A549 (cell line): ENCODE results near the gene SEMA5A. TPM values are rescaled to one million over a fixed set of nuclear protein-coding genes. Genes with fewer than 3 reads are reported as not detected.
"Not testable (repeated sequence)": the region's sequence is repeated elsewhere in the genome, so short reads cannot be mapped to it uniquely, and the experiment has no call there.

Source experiments
- ATAC-seq, 2 experiments: fragments of 200-7000 bp in 1 of 2; fragments of >200 bp in 1 of 2; cut with Nextera tagmentation in 1 of 2; cut with Tn5 transposase in 1 of 2; 3 replicates each; pipeline versions ENCODE4 v1.8.0 to v1.9.1; 2018 to 2020; ENCODE audit warnings: mild to moderate bottlenecking in 1 of 2, moderate library complexity in 1 of 2
- CTCF ChIA-PET: fragments of 300-600 bp; sonication (Branson Sonifier 250); formaldehyde crosslinking; extraction: SDS; loops from one replicate; lab custom pipeline; 2021; ENCODE audit warnings: antibody characterized with exemption, inconsistent platforms; lab: Yijun Ruan, JAX
- POLR2A ChIA-PET: fragments of 350-600 bp; formaldehyde crosslinking; extraction: SDS; loops from one replicate; lab custom pipeline; 2021; ENCODE audit warnings: antibody characterized with exemption, inconsistent platforms; lab: Yijun Ruan, JAX
- DNase-seq, 2 experiments: peaks; one replicate each; pipeline versions ENCODE4 v3.0.0 to v3.0.0-alpha.2; 2011 to 2016; ENCODE audit warnings: low read depth in 1 of 2, low spot score in 1 of 2
- FAIRE-seq: peaks from 2 replicates; lab custom pipeline; 2011; peaks lifted over from hg19 to GRCh38; lab: Jason Lieb, UNC
- H3K27ac ChIP-seq, 2 experiments: fragments of >200 bp; sonication (Bioruptor Twin); formaldehyde crosslinking; 3 replicates each; pipeline ENCODE4 v1.5.1; 2016 to 2017
- H3K4me1 ChIP-seq: fragments of >200 bp; sonication (Bioruptor Twin); formaldehyde crosslinking; 3 replicates; pipeline ENCODE4 v1.6.1; 2016
- H3K4me2 ChIP-seq: fragments of >200 bp; sonication (Bioruptor Twin); formaldehyde crosslinking; 3 replicates; pipeline ENCODE4 v1.6.1; 2016
- H3K4me3 ChIP-seq: fragments of >200 bp; sonication (Bioruptor Twin); formaldehyde crosslinking; 3 replicates; pipeline ENCODE4 v1.5.1; 2016
- H3K9me3 ChIP-seq: fragments of >200 bp; sonication (Bioruptor Twin); formaldehyde crosslinking; 3 replicates; pipeline ENCODE4 v1.6.1; 2016
- CHD2 ChIP-seq: fragments of 150-350 bp; IDR thresholded peaks from 2 replicates; pipeline ENCODE4 v1.6.1; 2014; ENCODE audit warnings: low read length; ENCODE audit not compliant: partially characterized antibody
- EHF ChIP-seq: fragments of 250-450 bp; sonication (Bioruptor Pico); IDR thresholded peaks from 2 replicates; pipeline ENCODE4 v1.5.0; 2020; ENCODE audit warnings: mild to moderate bottlenecking
- ESRRA ChIP-seq: fragments of 150-350 bp; IDR thresholded peaks from 2 replicates; pipeline ENCODE4 v1.6.1; 2014; ENCODE audit warnings: mild to moderate bottlenecking, low read length, borderline replicate concordance
- FOXS1 ChIP-seq: fragments of 250-450 bp; sonication (Bioruptor Pico); IDR thresholded peaks from 2 replicates; pipeline ENCODE4 v1.5.0; 2020; ENCODE audit warnings: mild to moderate bottlenecking, moderate library complexity
- GATA3 ChIP-seq: IDR thresholded peaks from 2 replicates; pipeline ENCODE4 v1.6.1; 2012; ENCODE audit warnings: borderline replicate concordance
- HOXA7 ChIP-seq: fragments of 250-450 bp; sonication (Bioruptor Pico); IDR thresholded peaks from 2 replicates; pipeline ENCODE4 v1.5.0; 2020; ENCODE audit warnings: mild to moderate bottlenecking, moderate library complexity
- KDM1A ChIP-seq: fragments of 200-600 bp; sonication (generic); IDR thresholded peaks from 2 replicates; pipeline ENCODE4 v1.6.1; 2016; ENCODE audit warnings: low read depth, mild to moderate bottlenecking
- MAFK ChIP-seq: fragments of 450-650 bp; IDR thresholded peaks from 2 replicates; pipeline ENCODE4 v1.6.1; 2014; ENCODE audit not compliant: partially characterized antibody
- MYC ChIP-seq: IDR thresholded peaks from 2 replicates; pipeline ENCODE4 v1.6.1; 2012; ENCODE audit warnings: mild to moderate bottlenecking, inconsistent platforms, low read length, improper control_type of control experiment, borderline replicate concordance
- NFE2L2 ChIP-seq: fragments of 150-350 bp; conservative IDR thresholded peaks from 2 replicates; pipeline ENCODE4 v1.6.1; 2014; ENCODE audit warnings: low read length
- NR3C1 ChIP-seq: fragments of >200 bp; sonication (Bioruptor Twin); formaldehyde crosslinking; IDR thresholded peaks from 3 replicates; pipeline ENCODE4 v1.6.1; 2017
- PHF8 ChIP-seq: fragments of 200-600 bp; sonication (generic); IDR thresholded peaks from 2 replicates; pipeline ENCODE4 v1.6.1; 2016; ENCODE audit warnings: low read depth, mild to moderate bottlenecking, antibody characterized with exemption, moderate library complexity, borderline replicate concordance
- RAD21 ChIP-seq, 2 experiments: fragments of >200 bp in 1 of 2; sonication (Bioruptor Twin) in 1 of 2; formaldehyde crosslinking in 1 of 2; IDR thresholded peaks in 1 of 2; conservative IDR thresholded peaks in 1 of 2; 2 replicates in 1 of 2; 3 replicates in 1 of 2; pipeline ENCODE4 v1.6.1; 2012 to 2018; ENCODE audit warnings: inconsistent platforms in 1 of 2
- RFX5 ChIP-seq: fragments of 450-650 bp; IDR thresholded peaks from 2 replicates; pipeline ENCODE4 v1.7.1; 2014; ENCODE audit warnings: antibody characterized with exemption, mild to moderate bottlenecking, moderate library complexity
- RNF2 ChIP-seq: fragments of 200-600 bp; sonication (generic); IDR thresholded peaks from 2 replicates; pipeline ENCODE4 v1.6.1; 2016; ENCODE audit warnings: low read depth, mild to moderate bottlenecking, antibody characterized with exemption, moderate library complexity, borderline replicate concordance
- ZC3H11A ChIP-seq: fragments of 450-650 bp; IDR thresholded peaks from 2 replicates; pipeline ENCODE4 v1.6.1; 2014; ENCODE audit warnings: antibody characterized with exemption, mild to moderate bottlenecking
- ZSCAN20 ChIP-seq: fragments of 250-450 bp; sonication (Bioruptor Pico); IDR thresholded peaks from 2 replicates; pipeline ENCODE4 v1.8.0; 2022; ENCODE audit warnings: mild to moderate bottlenecking, moderate library complexity
- WGBS: methylation state at CpG from one replicate; pipeline ENCODE4 v1.1.6; 2017; ENCODE audit errors: missing lambda C conversion rate; 5-methylcytosine and 5-hydroxymethylcytosine counted together
- polyA plus RNA-seq, 4 experiments: library from polyadenylated mRNA; depleted of rRNA in 3 of 4; stranded (reverse); fragments of >200 nt; fragmentation: RNase III in 1 of 4; extraction: RNeasy Plus Mini Kit Qiagen cat#74134 plus additional on column Dnase treatment in 1 of 4; gene quantifications; 2 replicates in 3 of 4; 3 replicates in 1 of 4; pipeline ENCODE4 v1.2.3, GENCODE V29; 2011 to 2017
- TF ChIP-seq, protein P1 (sequence below): fragments of 450-650 bp; IDR thresholded peaks from 2 replicates; pipeline ENCODE4 v1.6.1; 2014; ENCODE audit warnings: antibody characterized with exemption
- TF ChIP-seq, protein P2 (sequence below): fragments of >200 bp; sonication (Bioruptor Twin); formaldehyde crosslinking; IDR thresholded peaks from 3 replicates; pipeline ENCODE4 v1.6.1; 2016
- TF ChIP-seq, protein P3 (sequence below): fragments of 150-350 bp; IDR thresholded peaks from 2 replicates; pipeline ENCODE4 v1.6.1; 2014; ENCODE audit warnings: low read depth, mild to moderate bottlenecking, low read length

The SEMA5A gene
- polyA plus RNA-seq, 2 of the 4 experiments (the other 2 are of a cell fraction) = not detected

DNA sequence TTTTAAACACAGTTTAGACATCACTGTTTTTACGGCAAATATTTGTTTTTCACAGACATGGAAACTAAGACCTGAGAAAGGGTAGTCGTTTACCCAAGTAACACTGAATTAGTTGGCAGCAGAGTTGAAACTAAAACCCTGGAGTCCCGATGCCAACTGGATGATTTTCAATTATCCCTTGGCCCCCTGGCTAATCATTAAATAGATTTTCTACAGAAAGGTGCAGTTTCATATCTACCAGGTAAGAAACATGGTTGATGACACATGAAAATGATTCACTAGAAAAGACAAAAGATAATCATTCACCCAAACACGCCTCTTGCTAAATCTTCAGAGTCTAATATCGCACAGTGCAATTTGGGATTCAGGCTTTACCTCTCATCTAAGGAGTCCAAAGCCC is 136.9 kb downstream of the SEMA5A start:
- Histone ChIP-seq H3K4me3 (no peak overlapping the region), H3K9me3 (no peaks in the 10 kb centered on the region), H3K27ac (no peak overlapping the region), H3K4me1 (no peaks in the 10 kb centered on the region), H3K4me2 (no peak overlapping the region)
- DNase-seq = no peak
- ATAC-seq = no peak
- TF ChIP-seq CHD2 = no peak
- TF ChIP-seq MAFK = no peak
- TF ChIP-seq, protein P1, sequence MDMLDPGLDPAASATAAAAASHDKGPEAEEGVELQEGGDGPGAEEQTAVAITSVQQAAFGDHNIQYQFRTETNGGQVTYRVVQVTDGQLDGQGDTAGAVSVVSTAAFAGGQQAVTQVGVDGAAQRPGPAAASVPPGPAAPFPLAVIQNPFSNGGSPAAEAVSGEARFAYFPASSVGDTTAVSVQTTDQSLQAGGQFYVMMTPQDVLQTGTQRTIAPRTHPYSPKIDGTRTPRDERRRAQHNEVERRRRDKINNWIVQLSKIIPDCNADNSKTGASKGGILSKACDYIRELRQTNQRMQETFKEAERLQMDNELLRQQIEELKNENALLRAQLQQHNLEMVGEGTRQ = no peak
- TF ChIP-seq ZSCAN20 (CRISPR knock-in tag) = no peak
- no peak for TF ChIP-seq NFE2L2
- TF ChIP-seq HOXA7 (CRISPR knock-in tag) = no peak
- no peak for TF ChIP-seq RFX5
- 13% methylated on average over 5 of the region's 5 CpGs for WGBS
- ChIA-PET POLR2A (no interaction called here), CTCF (interaction anchor here (1.0 kb wide), 1 partner anchor 52 kb away, joined by 5 read pairs; no protein-coding TSS in a partner anchor)
- FAIRE-seq = no peak

DNA sequence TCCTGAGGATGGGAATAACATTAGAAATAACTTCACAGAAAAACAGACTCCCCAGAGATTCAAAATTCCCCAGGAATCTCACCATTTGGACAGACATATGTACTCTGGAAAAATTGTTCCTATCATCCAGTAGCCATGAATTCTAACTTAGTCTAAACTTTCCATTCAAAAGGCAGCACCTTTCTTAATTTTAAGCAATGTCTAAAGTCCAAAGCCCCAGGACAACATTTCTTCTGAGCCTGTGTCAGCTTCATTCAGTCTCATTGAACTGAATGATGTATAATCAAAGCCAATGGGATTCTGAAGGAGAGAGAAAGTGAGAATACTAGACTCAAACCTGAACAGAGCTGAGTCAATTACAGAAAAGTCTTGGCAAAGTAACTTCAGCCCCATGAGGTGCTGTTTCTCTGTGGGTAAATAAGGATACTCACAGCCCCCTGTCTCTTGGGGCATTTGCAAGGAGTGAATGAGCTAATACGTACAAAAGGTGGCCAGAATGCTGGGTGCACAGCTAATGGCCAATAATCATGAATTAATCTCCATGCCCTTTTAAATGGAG is 140.6 kb downstream of the SEMA5A start:
- no peak for FAIRE-seq
- ChIA-PET CTCF (no interaction called here), POLR2A (no interaction called here)
- Histone ChIP-seq H3K9me3 (no peaks in the 10 kb centered on the region), H3K4me1 (no peaks in the 10 kb centered on the region), H3K27ac (no peak overlapping the region), H3K4me3 (no peak overlapping the region), H3K4me2 (no peak overlapping the region)
- ATAC-seq = no peak
- no peak for DNase-seq
- 0% methylated on average over 1 of the region's 1 CpG for WGBS
- TF ChIP-seq ZC3H11A = no peak
- no peak for TF ChIP-seq PHF8
- no peak for TF ChIP-seq RNF2
- TF ChIP-seq KDM1A = no peak
- TF ChIP-seq, protein P2, sequence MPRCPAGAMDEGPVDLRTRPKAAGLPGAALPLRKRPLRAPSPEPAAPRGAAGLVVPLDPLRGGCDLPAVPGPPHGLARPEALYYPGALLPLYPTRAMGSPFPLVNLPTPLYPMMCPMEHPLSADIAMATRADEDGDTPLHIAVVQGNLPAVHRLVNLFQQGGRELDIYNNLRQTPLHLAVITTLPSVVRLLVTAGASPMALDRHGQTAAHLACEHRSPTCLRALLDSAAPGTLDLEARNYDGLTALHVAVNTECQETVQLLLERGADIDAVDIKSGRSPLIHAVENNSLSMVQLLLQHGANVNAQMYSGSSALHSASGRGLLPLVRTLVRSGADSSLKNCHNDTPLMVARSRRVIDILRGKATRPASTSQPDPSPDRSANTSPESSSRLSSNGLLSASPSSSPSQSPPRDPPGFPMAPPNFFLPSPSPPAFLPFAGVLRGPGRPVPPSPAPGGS = no peak
- no peak for TF ChIP-seq EHF (CRISPR knock-in tag)
- no peak for TF ChIP-seq ESRRA
- TF ChIP-seq NR3C1 = no peak

DNA sequence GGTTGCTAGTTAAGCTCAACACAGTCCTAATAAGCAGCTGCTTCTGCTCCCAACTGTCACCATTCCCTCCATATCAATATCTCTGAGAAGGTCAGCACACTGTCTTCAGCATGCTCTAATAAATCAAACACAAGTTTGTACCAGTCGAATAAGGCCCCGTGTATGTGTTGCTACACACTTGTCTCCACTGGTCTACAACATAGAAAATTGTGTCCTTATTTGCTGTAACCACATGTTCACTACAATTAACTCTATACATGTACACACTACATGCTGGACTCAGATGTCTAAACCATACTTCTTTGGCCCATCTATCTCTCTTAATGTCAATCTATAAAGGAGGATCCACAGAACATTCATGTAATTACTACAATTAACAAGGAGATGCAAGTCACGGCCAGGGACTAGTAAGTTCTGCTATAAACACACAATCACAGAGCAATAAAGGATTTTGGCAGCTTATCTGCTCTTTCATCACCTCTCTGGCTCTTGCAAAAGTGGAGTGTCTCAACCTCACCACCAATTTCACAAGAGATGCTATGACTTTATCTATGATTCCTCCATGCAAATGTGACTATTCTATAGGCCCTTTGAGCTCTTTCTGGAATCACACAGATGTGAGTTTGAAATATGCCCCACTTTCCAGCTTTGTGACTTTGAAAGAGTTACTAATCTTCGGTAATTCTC is 143.9 kb downstream of the SEMA5A start:
- DNase-seq (no peak), ATAC-seq (no peak), FAIRE-seq (no peak)
- H3K4me2 ChIP-seq = no peak overlapping the region
- H3K4me1 ChIP-seq = no peaks in the 10 kb centered on the region
- TF ChIP-seq RAD21 (conservative IDR thresholded peaks at IDR 0.05 in 1 of 2, IDR thresholded peaks at IDR 0.05 in 1 of 2) (no peak), RFX5 (no peak), MYC (no peak), ZC3H11A (no peak), GATA3 (no peak), FOXS1 (CRISPR knock-in tag) (no peak)
- TF ChIP-seq, protein P3, sequence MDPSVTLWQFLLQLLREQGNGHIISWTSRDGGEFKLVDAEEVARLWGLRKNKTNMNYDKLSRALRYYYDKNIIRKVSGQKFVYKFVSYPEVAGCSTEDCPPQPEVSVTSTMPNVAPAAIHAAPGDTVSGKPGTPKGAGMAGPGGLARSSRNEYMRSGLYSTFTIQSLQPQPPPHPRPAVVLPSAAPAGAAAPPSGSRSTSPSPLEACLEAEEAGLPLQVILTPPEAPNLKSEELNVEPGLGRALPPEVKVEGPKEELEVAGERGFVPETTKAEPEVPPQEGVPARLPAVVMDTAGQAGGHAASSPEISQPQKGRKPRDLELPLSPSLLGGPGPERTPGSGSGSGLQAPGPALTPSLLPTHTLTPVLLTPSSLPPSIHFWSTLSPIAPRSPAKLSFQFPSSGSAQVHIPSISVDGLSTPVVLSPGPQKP = no peak
- no peak overlapping the region for H3K4me3 ChIP-seq
- no peaks in the 10 kb centered on the region for H3K9me3 ChIP-seq
- ChIA-PET POLR2A (no interaction called here), CTCF (no interaction called here)
- 0% methylated on average over 4 of the region's 4 CpGs for whole genome bisulfite sequencing
- H3K27ac ChIP-seq = no peak overlapping the region

DNA sequence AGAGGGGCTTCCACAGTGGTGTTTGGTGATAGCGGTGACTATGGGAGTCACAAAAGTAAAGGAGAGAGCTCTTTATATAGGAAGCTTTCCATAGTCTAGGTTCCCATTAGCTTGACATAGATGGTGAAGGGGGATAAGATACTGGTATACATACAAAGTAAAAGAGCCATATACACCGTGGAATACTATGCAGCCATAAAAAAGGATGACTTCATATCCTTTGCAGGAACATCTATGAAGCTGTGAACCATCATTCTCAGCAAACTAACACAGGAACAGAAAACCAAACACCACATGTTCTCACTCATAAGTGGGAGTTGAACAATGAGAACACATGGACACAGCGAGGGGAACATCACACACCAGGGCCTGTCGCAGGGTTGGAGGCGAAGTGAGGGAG is 146.1 kb downstream of the SEMA5A start:
- CTCF ChIA-PET, H3K4me3 ChIP-seq, H3K4me2 ChIP-seq, H3K4me1 ChIP-seq, POLR2A ChIA-PET, DNase-seq, FAIRE-seq, ATAC-seq, H3K9me3 ChIP-seq, H3K27ac ChIP-seq: not testable (repeated sequence)
- WGBS = 48% methylated on average over 5 of the region's 5 CpGs
